Activated T-cell treated with anti-CD3 and anti-CD28 coated beads, Interleukin-2, amount 50 U/mL, for 4 hours (primary cell): ENCODE results near the gene KIF26A. TPM values are rescaled to one million over a fixed set of nuclear protein-coding genes. Genes with fewer than 3 reads are reported as not detected.

Source experiments
- ATAC-seq, 2 donors: fragments of 200-7000 bp; cut with Tn5 transposase; one replicate each; pipeline ENCODE4 v1.10.0; 2021
- DNase-seq: peaks from one replicate; pipeline ENCODE4 v3.0.0-alpha.2; 2020
- H3K27me3 Mint-ChIP-seq: one replicate; pipeline ENCODE4 v1.8.0; 2021; ENCODE audit warnings: low read depth, mixed read lengths
- H3K36me3 Mint-ChIP-seq: one replicate; pipeline ENCODE4 v1.8.0; 2022; ENCODE audit warnings: mixed read lengths; ENCODE audit not compliant: insufficient read depth
- H3K4me1 Mint-ChIP-seq: one replicate; pipeline ENCODE4 v1.8.0; 2021; ENCODE audit warnings: low read depth, mixed read lengths
- H3K4me3 Mint-ChIP-seq: one replicate; pipeline ENCODE4 v1.8.0; 2021; ENCODE audit warnings: mild to moderate bottlenecking, moderate library complexity, mixed read lengths
- H3K9me3 Mint-ChIP-seq: one replicate; pipeline ENCODE4 v1.8.0; 2021; ENCODE audit warnings: mixed read lengths
- total RNA-seq, 3 donors: library from RNA; stranded (reverse); gene quantifications; one replicate each; pipeline ENCODE4 v1.2.1, GENCODE V29; 2021

Gene KIF26A
- total RNA-seq, 3 donors from 2014 or later = 0.24 to 0.86 (median 0.40) TPM

DNA sequence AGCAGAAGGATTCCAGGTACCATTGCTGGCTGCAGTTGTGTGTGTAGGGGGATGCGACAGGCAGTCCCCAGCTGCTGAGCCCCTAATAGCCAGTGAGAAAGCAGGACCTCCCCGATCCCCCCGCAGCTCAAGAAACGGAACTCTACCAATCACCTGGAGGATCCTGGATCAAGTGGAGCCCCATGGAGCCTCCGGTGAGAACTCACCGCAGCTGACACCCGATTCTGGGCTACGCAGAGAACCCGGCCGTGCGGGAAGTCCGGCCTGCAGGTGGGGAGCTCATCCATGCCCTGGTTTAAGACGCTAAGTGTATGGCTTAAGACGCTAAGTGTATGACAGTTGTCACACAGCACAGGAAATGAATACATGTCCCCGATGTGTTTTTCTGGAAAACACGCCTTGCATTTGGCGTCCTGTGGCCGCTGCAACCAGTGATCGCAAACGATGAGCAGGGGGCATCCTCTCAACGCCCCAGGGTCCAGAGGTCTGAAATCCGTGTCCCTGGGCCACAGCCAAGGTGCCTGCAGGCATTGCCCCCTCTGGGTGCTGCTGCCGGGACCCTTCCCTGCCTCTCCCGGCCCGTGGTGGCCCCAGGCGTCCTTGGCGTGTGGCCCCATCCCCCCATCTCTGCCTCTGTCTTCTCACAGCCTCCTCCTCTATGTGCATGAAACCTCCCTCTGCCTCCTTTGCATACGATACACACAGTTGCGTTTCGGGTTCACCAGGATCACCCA lies 75.1 kb downstream of the KIF26A start:
- Mint-ChIP-seq H3K36me3 (no peaks in the 10 kb centered on the region), H3K4me3 (no peak overlapping the region), H3K4me1 (no peaks in the 10 kb centered on the region), H3K9me3 (no peaks in the 10 kb centered on the region), H3K27me3 (peaks cover 15% of the 10 kb centered on the region)
- no peak for DNase-seq
- ATAC-seq = no peak

GRCh38 chr14:104214431-104215218 lies 76.2 kb downstream of the KIF26A start:
- no peak for ATAC-seq
- no peaks in the 10 kb centered on the region for H3K4me1 Mint-ChIP-seq

GRCh38 chr14:104215706-104216334 lies 77.4 kb downstream of the KIF26A start:
- no peaks in the 10 kb centered on the region for H3K9me3 Mint-ChIP-seq
- DNase-seq (no peak), ATAC-seq (no peak)
- H3K4me1 Mint-ChIP-seq = no peaks in the 10 kb centered on the region
- H3K36me3 Mint-ChIP-seq = no peaks in the 10 kb centered on the region
- peaks cover 26% of the 10 kb centered on the region for H3K27me3 Mint-ChIP-seq
- no peak overlapping the region for H3K4me3 Mint-ChIP-seq

More at GRCh38 chr14:104214431-104215218, 76.2 kb downstream of the KIF26A start:
- Mint-ChIP-seq H3K27me3 (peaks cover 22% of the 10 kb centered on the region), H3K9me3 (no peaks in the 10 kb centered on the region), H3K36me3 (no peaks in the 10 kb centered on the region), H3K4me3 (no peak overlapping the region)
- DNase-seq = no peak

- no peak for ATAC-seq
- Mint-ChIP-seq H3K9me3 (no peaks in the 10 kb centered on the region), H3K36me3 (no peaks in the 10 kb centered on the region), H3K4me3 (no peak overlapping the region), H3K4me1 (no peaks in the 10 kb centered on the region), H3K27me3 (peaks cover 30% of the 10 kb centered on the region)
- DNase-seq = no peak
Observed at GRCh38 chr14:104216457-104216856, 78.1 kb downstream of the KIF26A start.

DNA sequence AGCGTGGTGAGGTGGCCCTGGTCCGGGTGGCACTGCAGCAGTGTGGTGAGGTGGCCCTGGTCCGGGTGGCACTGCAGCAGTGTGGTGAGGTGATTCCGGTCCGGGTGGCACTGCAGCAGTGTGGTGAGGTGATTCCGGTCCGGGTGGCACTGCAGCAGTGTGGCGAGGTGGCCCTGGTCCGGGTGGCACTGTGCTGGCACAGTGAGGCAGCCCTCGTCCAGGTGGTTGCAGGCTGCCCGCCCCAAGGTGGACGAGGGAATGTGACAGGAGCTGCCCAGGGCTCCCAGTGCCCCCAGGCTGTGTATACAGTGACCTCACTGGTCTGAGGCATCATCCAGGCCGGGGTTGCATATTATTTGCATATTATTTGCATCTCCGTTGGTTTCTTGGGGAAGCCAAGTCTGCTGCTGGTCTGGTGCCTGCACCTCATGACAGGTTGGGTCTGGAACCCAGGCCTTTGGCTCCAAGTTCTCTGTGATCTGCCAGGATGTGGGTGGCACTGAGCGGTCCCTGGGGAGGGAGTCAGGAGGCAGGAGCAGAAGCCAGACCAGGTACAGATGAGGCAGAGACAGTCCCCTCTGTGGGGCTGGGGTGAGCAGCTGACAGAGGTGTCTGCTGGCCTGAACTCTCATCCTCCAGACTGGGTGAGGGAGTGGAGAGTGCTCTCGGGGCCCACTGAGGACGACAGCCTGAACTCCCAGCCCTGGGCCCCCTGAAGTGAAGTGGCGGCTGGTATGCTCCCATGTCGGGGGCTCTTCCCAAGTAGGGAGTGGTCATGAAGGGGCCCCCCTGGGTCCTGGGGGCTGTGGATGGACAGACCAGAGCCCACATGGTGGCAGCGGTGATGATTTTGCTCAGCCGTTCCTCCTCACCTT lies 79.3 kb downstream of the KIF26A start:
- Mint-ChIP-seq H3K9me3 (no peaks in the 10 kb centered on the region), H3K4me3 (no peak overlapping the region), H3K4me1 (no peaks in the 10 kb centered on the region), H3K36me3 (no peaks in the 10 kb centered on the region), H3K27me3 (peaks cover 38% of the 10 kb centered on the region)
- DNase-seq (no peak), ATAC-seq (no peak)

GRCh38 chr14:104218361-104219180 lies 80.2 kb downstream of the KIF26A start:
- Mint-ChIP-seq H3K36me3 (no peaks in the 10 kb centered on the region), H3K4me1 (no peaks in the 10 kb centered on the region), H3K27me3 (peaks cover 39% of the 10 kb centered on the region), H3K9me3 (no peaks in the 10 kb centered on the region), H3K4me3 (no peak overlapping the region)
- no peak for ATAC-seq
- DNase-seq = no peak

DNA sequence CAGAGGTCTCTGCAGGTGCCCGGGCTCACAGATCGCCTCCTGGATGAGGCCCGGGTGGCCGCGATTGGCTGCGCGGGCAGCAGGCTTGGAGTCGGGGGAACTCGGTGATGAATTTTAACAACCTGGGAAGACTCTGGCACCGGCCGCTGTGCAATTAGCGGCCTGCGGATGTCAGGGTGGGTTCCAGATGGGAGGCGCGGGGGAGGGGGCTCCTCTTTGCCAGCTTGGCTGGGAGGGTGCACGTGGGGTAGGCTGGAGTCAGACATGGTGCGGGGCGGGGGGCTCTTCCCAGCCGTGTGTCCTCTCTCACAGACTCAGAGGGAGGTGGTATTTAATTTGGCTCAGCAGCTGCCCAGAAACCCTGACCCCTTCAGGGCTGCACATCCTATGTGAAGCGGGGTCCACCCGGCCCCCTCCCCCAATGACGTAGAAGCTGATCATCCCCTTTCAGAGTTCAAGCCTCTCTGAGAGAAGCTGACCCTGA lies 81.4 kb downstream of the KIF26A start:
- Mint-ChIP-seq H3K27me3 (peaks cover 43% of the 10 kb centered on the region), H3K9me3 (no peaks in the 10 kb centered on the region), H3K4me1 (peaks cover 4% of the 10 kb centered on the region), H3K4me3 (no peak overlapping the region), H3K36me3 (no peaks in the 10 kb centered on the region)
- no peak for ATAC-seq
- DNase-seq = no peak

- peaks cover 9% of the 10 kb centered on the region for H3K4me1 Mint-ChIP-seq
- DNase-seq = no peak
Observed at GRCh38 chr14:104220215-104221070, 82.1 kb downstream of the KIF26A start.

DNA sequence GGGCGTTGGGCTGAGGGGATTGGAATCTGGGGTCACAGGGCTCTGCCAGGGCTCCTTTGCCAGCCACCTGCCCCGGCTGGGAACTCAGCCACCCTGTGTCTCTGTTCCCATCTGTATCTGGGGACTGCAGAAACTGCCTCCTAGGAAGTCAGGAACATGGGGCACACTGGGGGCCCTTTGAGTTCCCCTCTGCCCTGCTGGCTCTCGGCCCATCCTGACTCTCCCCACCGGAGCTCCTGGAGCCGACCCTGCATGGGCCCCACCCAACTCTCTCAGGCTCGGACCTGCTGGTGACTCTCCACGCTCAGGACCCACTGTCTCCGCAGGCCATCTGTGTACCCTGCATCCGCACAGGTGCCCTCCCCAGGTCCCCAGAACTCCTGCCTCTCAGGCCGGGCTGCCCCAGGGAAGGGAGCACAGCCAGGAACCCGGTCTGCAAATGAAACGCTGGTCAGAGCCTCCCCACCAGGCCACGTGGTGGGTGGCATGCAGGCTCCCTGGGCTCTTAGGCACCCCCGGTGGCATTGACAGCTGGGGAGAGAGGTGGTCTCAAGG lies 82.8 kb downstream of the KIF26A start:
- ATAC-seq = no peak
- H3K4me3 Mint-ChIP-seq = no peak overlapping the region

More at GRCh38 chr14:104220215-104221070, 82.1 kb downstream of the KIF26A start:
- no peak overlapping the region for H3K4me3 Mint-ChIP-seq
- H3K36me3 Mint-ChIP-seq = no peaks in the 10 kb centered on the region
- ATAC-seq = no peak
- H3K27me3 Mint-ChIP-seq = peaks cover 43% of the 10 kb centered on the region
- no peaks in the 10 kb centered on the region for H3K9me3 Mint-ChIP-seq

GRCh38 chr14:104221636-104222369 lies 83.4 kb downstream of the KIF26A start:
- no peak overlapping the region for H3K4me3 Mint-ChIP-seq
- no peak for DNase-seq

More for the DNA sequence above, 82.8 kb downstream of the KIF26A start:
- DNase-seq = no peak
- H3K4me1 Mint-ChIP-seq = peaks cover 16% of the 10 kb centered on the region
- peaks cover 43% of the 10 kb centered on the region for H3K27me3 Mint-ChIP-seq
- H3K9me3 Mint-ChIP-seq = no peaks in the 10 kb centered on the region
- H3K36me3 Mint-ChIP-seq = no peaks in the 10 kb centered on the region

GRCh38 chr14:104222396-104223036 lies 84.1 kb downstream of the KIF26A start:
- Mint-ChIP-seq H3K4me1 (peaks cover 22% of the 10 kb centered on the region), H3K27me3 (peaks cover 43% of the 10 kb centered on the region), H3K9me3 (no peaks in the 10 kb centered on the region), H3K36me3 (no peaks in the 10 kb centered on the region), H3K4me3 (no peak overlapping the region)
- no peak for DNase-seq
- ATAC-seq = no peak

More at GRCh38 chr14:104221636-104222369, 83.4 kb downstream of the KIF26A start:
- ATAC-seq = no peak
- H3K36me3 Mint-ChIP-seq = no peaks in the 10 kb centered on the region
- peaks cover 22% of the 10 kb centered on the region for H3K4me1 Mint-ChIP-seq
- peaks cover 43% of the 10 kb centered on the region for H3K27me3 Mint-ChIP-seq
- no peaks in the 10 kb centered on the region for H3K9me3 Mint-ChIP-seq
